Hepatocyte (in vitro differentiated cells): ENCODE measurements around the gene COL28A1.

Source experiments
- EZH2 ChIP-seq: fragments of 200-600 bp; sonication (generic); IDR thresholded peaks from 2 replicates; pipeline ENCODE4 v1.6.1; 2016; ENCODE audit warnings: antibody characterized with exemption, mild to moderate bottlenecking, borderline replicate concordance
- TF ChIP-seq, protein P1 (sequence below): fragments of 200-600 bp; sonication (generic); IDR thresholded peaks from 2 replicates; pipeline ENCODE4 v1.5.1; 2016; ENCODE audit warnings: antibody characterized with exemption, mild to moderate bottlenecking; ENCODE audit not compliant: poor library complexity

DNA sequence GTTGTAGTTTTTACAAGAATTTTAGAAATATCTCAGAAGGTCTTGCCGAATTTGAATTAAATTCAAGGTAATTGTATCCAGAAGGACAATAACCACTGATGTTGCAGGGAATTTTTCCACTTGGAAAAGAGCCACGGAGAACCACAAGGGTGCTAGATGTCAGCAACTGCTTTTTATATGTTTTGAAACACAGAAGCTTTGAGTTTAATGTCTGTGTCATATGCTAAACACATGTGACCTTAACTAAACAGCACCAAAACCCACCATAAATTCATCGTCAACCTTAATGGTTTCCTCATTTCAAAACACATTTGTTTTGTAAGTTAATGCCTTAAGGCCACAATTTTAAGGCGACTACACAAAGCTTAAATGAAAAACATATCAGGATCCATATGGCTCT is 106.9 kb downstream of the COL28A1 start:
- TF ChIP-seq, protein P1, sequence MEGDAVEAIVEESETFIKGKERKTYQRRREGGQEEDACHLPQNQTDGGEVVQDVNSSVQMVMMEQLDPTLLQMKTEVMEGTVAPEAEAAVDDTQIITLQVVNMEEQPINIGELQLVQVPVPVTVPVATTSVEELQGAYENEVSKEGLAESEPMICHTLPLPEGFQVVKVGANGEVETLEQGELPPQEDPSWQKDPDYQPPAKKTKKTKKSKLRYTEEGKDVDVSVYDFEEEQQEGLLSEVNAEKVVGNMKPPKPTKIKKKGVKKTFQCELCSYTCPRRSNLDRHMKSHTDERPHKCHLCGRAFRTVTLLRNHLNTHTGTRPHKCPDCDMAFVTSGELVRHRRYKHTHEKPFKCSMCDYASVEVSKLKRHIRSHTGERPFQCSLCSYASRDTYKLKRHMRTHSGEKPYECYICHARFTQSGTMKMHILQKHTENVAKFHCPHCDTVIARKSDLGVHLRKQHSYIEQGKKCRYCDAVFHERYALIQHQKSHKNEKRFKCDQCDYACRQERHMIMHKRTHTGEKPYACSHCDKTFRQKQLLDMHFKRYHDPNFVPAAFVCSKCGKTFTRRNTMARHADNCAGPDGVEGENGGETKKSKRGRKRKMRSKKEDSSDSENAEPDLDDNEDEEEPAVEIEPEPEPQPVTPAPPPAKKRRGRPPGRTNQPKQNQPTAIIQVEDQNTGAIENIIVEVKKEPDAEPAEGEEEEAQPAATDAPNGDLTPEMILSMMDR, result no peak
- TF ChIP-seq EZH2, result no peak
